Gastroesophageal sphincter (tissue), 4 donors: ENCODE results near the gene GUCD1. TPM values are rescaled to one million over a fixed set of nuclear protein-coding genes. Genes with fewer than 3 reads are reported as not detected.

ENCODE experiments used
- ATAC-seq: fragments of 150-250 bp; one replicate; pipeline ENCODE4 v1.9.1; 2016; ENCODE audit warnings: mild to moderate bottlenecking, moderate library complexity
- H3K27ac ChIP-seq, 4 donors: fragments of 200-600 bp; sonication (generic) in 3 of 4; 1 replicate in 3 of 4; 2 replicates in 1 of 4; pipeline ENCODE4 v1.5.1; 2016 to 2019
- H3K27me3 ChIP-seq: fragments of 200-600 bp; sonication (generic); one replicate; pipeline ENCODE4 v1.5.1; 2019
- H3K36me3 ChIP-seq, 2 donors: fragments of 200-600 bp; sonication (generic); one replicate each; pipeline ENCODE4 v1.5.1; 2019; ENCODE audit warnings: control low read depth in 1 of 2
- H3K4me1 ChIP-seq, 3 donors: fragments of 200-600 bp; sonication (generic); 1 replicate in 2 of 3; 2 replicates in 1 of 3; pipeline ENCODE4 v1.5.1; 2016 to 2019; ENCODE audit warnings: control low read depth in 2 of 3
- H3K4me3 ChIP-seq, 2 donors: fragments of 200-600 bp; sonication (generic); one replicate each; pipeline ENCODE4 v1.5.1; 2019; ENCODE audit warnings: mild to moderate bottlenecking in 1 of 2, moderate library complexity in 1 of 2
- H3K9me3 ChIP-seq, 3 donors: fragments of 200-600 bp; sonication (generic); one replicate each; pipeline ENCODE4 v1.5.1; 2017 to 2019; ENCODE audit warnings: control low read depth in 2 of 3
- EP300 ChIP-seq: sonication (generic); formaldehyde crosslinking; IDR thresholded peaks from one replicate; pipeline ENCODE4 v1.6.1; 2017; ENCODE audit warnings: antibody characterized with exemption, mild to moderate bottlenecking
- POLR2A ChIP-seq, 2 donors: fragments of 450-650 bp; IDR thresholded peaks; one replicate each; pipeline ENCODE4 v1.6.1; 2017; ENCODE audit warnings: antibody characterized with exemption in 2 of 2, mild to moderate bottlenecking in 2 of 2, moderate library complexity in 1 of 2
- POLR2AphosphoS5 ChIP-seq: sonication (generic); formaldehyde crosslinking; IDR thresholded peaks from one replicate; pipeline ENCODE4 v1.6.1; 2017; ENCODE audit warnings: antibody characterized with exemption
- WGBS, 2 donors: methylation state at CpG; one replicate each; pipeline ENCODE4 v1.1.5; 2018; ENCODE audit warnings: low coverage in 1 of 2; 5-methylcytosine and 5-hydroxymethylcytosine counted together
- total RNA-seq, 4 donors: library from RNA; depleted of rRNA; stranded (reverse); fragments of >200 nt; gene quantifications; one replicate each; pipeline ENCODE4 v1.1.0, GENCODE V29; 2016
- TF ChIP-seq, protein P1 (sequence below), 4 experiments: fragments of 200-600 bp in 2 of 4; fragments of 450-650 bp in 2 of 4; sonication (generic) in 1 of 4; IDR thresholded peaks; one replicate each; pipeline ENCODE4 v1.5.1; 2017 to 2019; ENCODE audit warnings: antibody characterized with exemption in 4 of 4, mild to moderate bottlenecking in 2 of 4, moderate library complexity in 2 of 4

GUCD1 gene
- total RNA-seq, 4 donors from 2014 or later: 107 to 178 (median 121) TPM

- Histone ChIP-seq H3K4me1 (peaks cover 0 to 23% (median 6%) of the 10 kb centered on the region in 3 donors), H3K27ac (no peak overlapping the region), H3K4me3 (no peak overlapping the region), H3K36me3 (peaks cover 0 to 43% of the 10 kb centered on the region in 2 donors), H3K9me3 (no peaks in the 10 kb centered on the region), H3K27me3 (no peaks in the 10 kb centered on the region)
- no peak for TF ChIP-seq POLR2AphosphoS5
- TF ChIP-seq, protein P1, sequence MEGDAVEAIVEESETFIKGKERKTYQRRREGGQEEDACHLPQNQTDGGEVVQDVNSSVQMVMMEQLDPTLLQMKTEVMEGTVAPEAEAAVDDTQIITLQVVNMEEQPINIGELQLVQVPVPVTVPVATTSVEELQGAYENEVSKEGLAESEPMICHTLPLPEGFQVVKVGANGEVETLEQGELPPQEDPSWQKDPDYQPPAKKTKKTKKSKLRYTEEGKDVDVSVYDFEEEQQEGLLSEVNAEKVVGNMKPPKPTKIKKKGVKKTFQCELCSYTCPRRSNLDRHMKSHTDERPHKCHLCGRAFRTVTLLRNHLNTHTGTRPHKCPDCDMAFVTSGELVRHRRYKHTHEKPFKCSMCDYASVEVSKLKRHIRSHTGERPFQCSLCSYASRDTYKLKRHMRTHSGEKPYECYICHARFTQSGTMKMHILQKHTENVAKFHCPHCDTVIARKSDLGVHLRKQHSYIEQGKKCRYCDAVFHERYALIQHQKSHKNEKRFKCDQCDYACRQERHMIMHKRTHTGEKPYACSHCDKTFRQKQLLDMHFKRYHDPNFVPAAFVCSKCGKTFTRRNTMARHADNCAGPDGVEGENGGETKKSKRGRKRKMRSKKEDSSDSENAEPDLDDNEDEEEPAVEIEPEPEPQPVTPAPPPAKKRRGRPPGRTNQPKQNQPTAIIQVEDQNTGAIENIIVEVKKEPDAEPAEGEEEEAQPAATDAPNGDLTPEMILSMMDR (IDR thresholded peaks at IDR 0.05): no peak
- no peak for TF ChIP-seq POLR2A (IDR thresholded peaks at IDR 0.05)
- TF ChIP-seq EP300: no peak
- ATAC-seq: no peak
- WGBS, 2 donors: 100% methylated on average over 2 to 3 of the region's 12 CpGs
These were observed 35.7 kb upstream of the GUCD1 start for GRCh38 chr22:24590596-24591173.

- Histone ChIP-seq H3K36me3 (peaks cover 0 to 50% of the 10 kb centered on the region in 2 donors), H3K4me1 (peaks cover 0 to 31% (median 11%) of the 10 kb centered on the region in 3 donors), H3K27me3 (no peaks in the 10 kb centered on the region), H3K9me3 (no peaks in the 10 kb centered on the region), H3K4me3 (no peak overlapping the region), H3K27ac (peak overlapping the region in 1 of 4 donors; percentile 34)
- no peak for ATAC-seq
- WGBS, 2 donors: 40% methylated on average over 1 of the region's 7 CpGs; no CpG with 5 or more reads in 1 of the 2 donors
- TF ChIP-seq POLR2AphosphoS5 (no peak), EP300 (no peak), POLR2A (IDR thresholded peaks at IDR 0.05) (no peak)
- TF ChIP-seq, protein P1 (IDR thresholded peaks at IDR 0.05): no peak
These were observed 34.6 kb upstream of the GUCD1 start for GRCh38 chr22:24589518-24590030.

DNA sequence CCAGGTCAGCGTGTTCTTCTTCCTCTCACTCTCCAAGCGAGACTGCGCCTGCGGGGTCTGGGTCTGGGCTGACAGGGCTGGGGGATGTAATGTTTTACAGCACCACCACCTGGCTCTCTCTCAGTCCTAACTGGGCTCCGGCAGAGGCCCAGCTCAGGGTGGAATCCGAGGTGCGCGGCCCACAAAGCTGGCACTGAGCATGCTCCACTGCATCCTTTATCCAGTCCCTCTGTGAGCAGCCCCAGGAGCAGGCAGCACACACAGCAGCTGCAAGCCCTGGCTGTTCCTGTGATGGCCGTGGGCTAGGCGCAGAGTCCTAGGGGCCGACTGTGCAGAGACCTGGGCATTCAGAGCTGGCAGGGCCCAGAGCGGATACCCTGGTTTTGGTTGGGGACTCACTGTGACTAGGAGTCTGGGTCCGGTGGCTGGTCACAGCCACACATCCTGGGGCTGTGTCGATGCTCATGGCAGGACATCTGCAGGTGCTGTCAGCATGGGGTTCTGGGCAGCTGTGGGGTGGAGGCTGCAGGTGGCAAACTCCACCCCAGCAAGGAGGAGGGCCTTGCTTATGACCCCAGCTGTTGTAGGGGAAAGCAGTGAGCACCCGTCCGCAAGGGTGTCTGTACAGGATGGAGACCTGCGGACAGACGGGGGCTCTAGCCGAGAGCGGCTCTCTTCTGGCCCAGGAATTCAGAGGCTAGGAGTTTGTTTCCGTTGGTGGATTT lies 34.0 kb upstream of the GUCD1 start:
- no CpG with 5 or more reads among the region's 21 CpGs for WGBS, 2 donors
- ATAC-seq: no peak
- Histone ChIP-seq H3K9me3 (no peaks in the 10 kb centered on the region), H3K4me3 (no peak overlapping the region), H3K36me3 (peaks cover 0 to 50% of the 10 kb centered on the region in 2 donors), H3K27ac (peak overlapping the region in 2 of 4 donors; percentile 6 to 34), H3K4me1 (peaks cover 0 to 37% (median 15%) of the 10 kb centered on the region in 3 donors), H3K27me3 (no peaks in the 10 kb centered on the region)
- TF ChIP-seq POLR2A (IDR thresholded peaks at IDR 0.05) (no peak), POLR2AphosphoS5 (no peak), EP300 (no peak)
- TF ChIP-seq, protein P1 (IDR thresholded peaks at IDR 0.05): no peak

GRCh38 chr22:24588381-24588756 lies 33.4 kb upstream of the GUCD1 start:
- ATAC-seq: no peak
- H3K36me3 ChIP-seq: peaks cover 0 to 50% of the 10 kb centered on the region in 2 donors
- peaks cover 0 to 37% (median 15%) of the 10 kb centered on the region in 3 donors for H3K4me1 ChIP-seq
- H3K4me3 ChIP-seq: no peak overlapping the region
- no CpG with 5 or more reads among the region's 13 CpGs for WGBS, 2 donors
- TF ChIP-seq EP300: no peak
- TF ChIP-seq POLR2AphosphoS5: no peak
- TF ChIP-seq POLR2A (IDR thresholded peaks at IDR 0.05): no peak
- TF ChIP-seq, protein P1 (IDR thresholded peaks at IDR 0.05): no peak
- no peaks in the 10 kb centered on the region for H3K9me3 ChIP-seq
- H3K27me3 ChIP-seq: no peaks in the 10 kb centered on the region
- peak overlapping the region in 2 of 4 donors; percentile 18 to 34 for H3K27ac ChIP-seq
